Tibial artery (tissue), 4 donors: Measurements from ENCODE around the gene ADNP2.
A peak's percentile ranks its signal among the peaks of the same experiment; 100 is the strongest.

Source experiments
- DNase-seq, 2 donors: peaks; one replicate each; pipeline ENCODE4 v3.0.0-alpha.2; 2019
- H3K27ac ChIP-seq, 2 donors: fragments of 200-600 bp; sonication (generic) in 1 of 2; 1 replicate in 1 of 2; 2 replicates in 1 of 2; pipeline ENCODE4 v1.5.1; 2018 to 2019; ENCODE audit warnings: mild to moderate bottlenecking in 1 of 2
- H3K27me3 ChIP-seq, 2 donors: fragments of 200-600 bp; sonication (generic) in 1 of 2; one replicate each; pipeline versions ENCODE4 v1.5.1 to v1.6.0; 2016 to 2019
- H3K36me3 ChIP-seq, 3 donors: fragments of 200-600 bp; sonication (generic) in 2 of 3; one replicate each; pipeline ENCODE4 v1.5.1; 2016 to 2019; ENCODE audit warnings: mild to moderate bottlenecking in 2 of 3
- H3K4me1 ChIP-seq, 4 donors: fragments of 200-600 bp; sonication (generic) in 2 of 4; 1 replicate in 3 of 4; 2 replicates in 1 of 4; pipeline ENCODE4 v1.5.1; 2016 to 2019
- H3K4me3 ChIP-seq, 2 donors: fragments of 200-600 bp; sonication (generic) in 1 of 2; 1 replicate in 1 of 2; 2 replicates in 1 of 2; pipeline ENCODE4 v1.5.1; 2018 to 2019; ENCODE audit warnings: mild to moderate bottlenecking in 2 of 2
- H3K9me3 ChIP-seq, 3 donors: fragments of 200-600 bp; sonication (generic) in 1 of 3; one replicate each; pipeline ENCODE4 v1.5.1; 2016 to 2019
- intact Hi-C: fragments of 100-400 bp; cut with DNase I; formaldehyde crosslinking; loops from one replicate; pipeline ENCODE4 v1.15.0; 2023; ENCODE audit warnings: low total_unique reads
- TF ChIP-seq, protein P1 (sequence below), 2 experiments: fragments of 200-600 bp in 1 of 2; fragments of 450-650 bp in 1 of 2; IDR thresholded peaks; one replicate each; pipeline ENCODE4 v1.5.1; 2017 to 2019; ENCODE audit warnings: antibody characterized with exemption in 2 of 2, mild to moderate bottlenecking in 1 of 2, moderate library complexity in 1 of 2

The ADNP2 gene

DNA sequence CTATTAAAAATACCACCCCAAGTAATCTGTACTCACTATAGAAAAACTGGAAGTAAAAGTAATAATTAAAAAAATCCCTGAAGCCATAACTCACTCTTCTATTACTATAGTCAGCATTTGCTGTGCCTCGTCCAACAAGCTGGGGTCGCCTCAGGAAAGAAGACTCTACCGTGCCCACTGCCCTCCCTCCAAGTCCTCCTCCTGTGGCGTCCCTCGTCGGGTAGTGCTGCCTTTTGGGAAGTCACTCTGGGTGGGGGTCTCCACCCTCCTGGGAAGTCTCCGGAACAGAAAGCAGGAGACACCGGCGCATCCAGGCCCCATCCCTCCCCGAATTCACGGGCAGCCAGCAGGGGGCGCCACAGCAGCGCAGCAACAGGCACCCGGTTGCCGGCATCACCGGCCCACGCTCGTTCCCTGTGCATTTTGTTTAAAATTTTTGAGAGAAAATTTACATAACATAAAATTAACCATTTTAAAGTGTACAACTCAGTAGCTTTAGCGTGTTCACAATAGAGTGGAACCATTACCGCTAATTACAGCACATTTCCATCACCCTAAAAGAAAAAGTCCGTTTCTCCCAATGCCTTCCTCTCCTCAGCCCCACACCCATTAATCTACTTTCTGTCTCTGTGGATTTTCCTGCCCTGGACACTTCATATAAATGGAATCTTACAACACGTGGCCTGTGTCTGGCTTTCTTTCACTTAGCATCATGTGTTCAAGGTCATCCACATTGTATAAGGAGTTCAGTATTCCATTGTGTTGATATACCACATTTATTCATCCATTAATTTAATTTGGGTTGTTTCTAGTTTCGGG is 62.2 kb downstream of the ADNP2 start:
- intact Hi-C loops, result no loop called here
- no peaks in the 10 kb centered on the region for H3K27me3 ChIP-seq
- H3K36me3 ChIP-seq, result no peaks in the 10 kb centered on the region
- H3K4me1 ChIP-seq, result peaks cover 0 to 6% (median 0%) of the 10 kb centered on the region in 4 donors
- H3K4me3 ChIP-seq, result peak overlapping the region in 1 of 2 donors; percentile 34
- H3K9me3 ChIP-seq, result no peaks in the 10 kb centered on the region
- TF ChIP-seq, protein P1, sequence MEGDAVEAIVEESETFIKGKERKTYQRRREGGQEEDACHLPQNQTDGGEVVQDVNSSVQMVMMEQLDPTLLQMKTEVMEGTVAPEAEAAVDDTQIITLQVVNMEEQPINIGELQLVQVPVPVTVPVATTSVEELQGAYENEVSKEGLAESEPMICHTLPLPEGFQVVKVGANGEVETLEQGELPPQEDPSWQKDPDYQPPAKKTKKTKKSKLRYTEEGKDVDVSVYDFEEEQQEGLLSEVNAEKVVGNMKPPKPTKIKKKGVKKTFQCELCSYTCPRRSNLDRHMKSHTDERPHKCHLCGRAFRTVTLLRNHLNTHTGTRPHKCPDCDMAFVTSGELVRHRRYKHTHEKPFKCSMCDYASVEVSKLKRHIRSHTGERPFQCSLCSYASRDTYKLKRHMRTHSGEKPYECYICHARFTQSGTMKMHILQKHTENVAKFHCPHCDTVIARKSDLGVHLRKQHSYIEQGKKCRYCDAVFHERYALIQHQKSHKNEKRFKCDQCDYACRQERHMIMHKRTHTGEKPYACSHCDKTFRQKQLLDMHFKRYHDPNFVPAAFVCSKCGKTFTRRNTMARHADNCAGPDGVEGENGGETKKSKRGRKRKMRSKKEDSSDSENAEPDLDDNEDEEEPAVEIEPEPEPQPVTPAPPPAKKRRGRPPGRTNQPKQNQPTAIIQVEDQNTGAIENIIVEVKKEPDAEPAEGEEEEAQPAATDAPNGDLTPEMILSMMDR (IDR thresholded peaks at IDR 0.05), result peak; percentile 60 to 67
- no peak for DNase-seq
- H3K27ac ChIP-seq, result no peak overlapping the region

DNA sequence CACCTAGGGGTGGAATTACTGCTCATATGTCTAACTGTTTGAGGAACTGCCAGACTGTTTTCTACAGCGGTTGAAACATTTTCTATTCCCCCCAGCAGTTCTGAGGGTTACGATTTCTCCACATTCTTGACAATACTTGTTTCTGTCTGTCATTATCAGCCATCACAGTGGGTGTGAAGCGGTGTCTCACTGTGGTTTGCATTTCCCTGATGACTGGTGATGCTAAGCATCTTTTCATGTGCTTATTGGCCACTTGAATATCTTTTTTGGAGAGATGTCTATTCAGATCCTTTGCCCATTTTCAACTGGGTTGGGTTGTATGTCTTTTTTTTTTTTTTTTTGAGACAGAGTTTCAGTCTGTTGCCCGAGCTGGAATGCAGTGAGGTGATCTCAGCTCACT is 63.0 kb downstream of the ADNP2 start:
- intact Hi-C loops, result no loop called here

DNA sequence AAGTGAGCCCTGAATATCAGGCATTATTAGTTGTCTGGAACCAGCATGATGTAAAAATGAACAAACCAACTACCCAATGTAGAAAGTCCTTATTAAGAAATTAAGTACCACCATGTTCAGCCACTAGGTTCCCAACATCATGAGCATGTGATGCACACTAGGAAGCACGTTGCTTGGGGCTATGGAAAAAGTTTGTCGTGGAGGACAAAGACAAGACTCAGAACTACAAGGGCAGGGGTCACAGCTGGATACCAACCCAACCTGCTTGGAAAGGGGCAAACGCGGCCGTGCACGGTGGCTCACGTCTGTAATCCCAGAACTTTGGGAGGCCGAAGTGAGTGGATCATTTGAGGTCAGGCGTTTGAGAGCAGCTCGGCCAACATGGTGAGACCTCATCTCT is 64.0 kb downstream of the ADNP2 start:
- Histone ChIP-seq H3K4me1 (peaks cover 0 to 6% (median 0%) of the 10 kb centered on the region in 4 donors), H3K36me3 (no peaks in the 10 kb centered on the region), H3K9me3 (no peaks in the 10 kb centered on the region), H3K4me3 (no peak overlapping the region), H3K27ac (no peak overlapping the region), H3K27me3 (no peaks in the 10 kb centered on the region)
- TF ChIP-seq, protein P1 (IDR thresholded peaks at IDR 0.05), result no peak
- intact Hi-C loops, result no loop called here
- peak in 1 of 2 donors; percentile 49 for DNase-seq

More for the DNA sequence above, 63.0 kb downstream of the ADNP2 start:
- DNase-seq, result no peak
- Histone ChIP-seq H3K36me3 (no peaks in the 10 kb centered on the region), H3K4me1 (peaks cover 0 to 6% (median 0%) of the 10 kb centered on the region in 4 donors), H3K4me3 (no peak overlapping the region), H3K27me3 (no peaks in the 10 kb centered on the region), H3K9me3 (no peaks in the 10 kb centered on the region), H3K27ac (no peak overlapping the region)
- TF ChIP-seq, protein P1 (IDR thresholded peaks at IDR 0.05), result no peak

DNA sequence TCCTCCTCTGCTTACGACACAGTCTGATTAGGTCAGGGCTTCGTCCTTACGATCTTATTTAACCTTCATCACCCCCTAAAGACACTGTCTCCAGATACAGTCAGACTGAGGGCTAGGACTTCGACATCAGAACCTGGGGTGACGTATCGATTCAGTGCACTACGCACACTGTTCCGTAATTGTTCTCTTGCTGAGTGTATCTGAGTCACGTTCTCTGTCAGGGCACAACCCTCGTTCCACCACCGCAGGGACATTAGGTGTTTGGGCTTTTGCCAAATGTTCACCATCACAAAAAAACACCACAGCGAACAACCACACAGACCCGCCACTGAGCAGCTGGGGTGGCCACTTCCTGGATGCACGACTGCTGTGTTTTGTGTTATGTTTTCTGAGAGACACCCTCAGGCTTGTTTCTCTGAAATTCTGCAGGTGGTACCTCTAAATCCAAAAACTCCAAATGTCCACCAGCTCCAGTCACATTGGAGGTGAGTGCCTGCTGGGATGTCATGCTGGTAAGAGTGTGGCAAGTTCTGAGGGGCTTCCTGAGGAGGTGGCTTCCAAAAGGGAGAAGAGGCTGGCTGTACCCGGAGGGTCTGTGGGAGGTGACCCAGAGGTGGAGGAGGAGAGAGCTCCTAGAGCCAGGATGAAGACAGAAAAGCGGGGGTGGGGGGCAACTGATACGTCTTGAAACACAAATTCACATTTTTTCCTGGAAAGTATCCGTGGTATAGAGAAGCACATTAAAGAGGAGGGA is 66.6 kb downstream of the ADNP2 start:
- Histone ChIP-seq H3K27me3 (no peaks in the 10 kb centered on the region), H3K4me3 (no peak overlapping the region), H3K4me1 (peaks cover 0 to 6% (median 0%) of the 10 kb centered on the region in 4 donors), H3K36me3 (no peaks in the 10 kb centered on the region), H3K27ac (no peak overlapping the region), H3K9me3 (no peaks in the 10 kb centered on the region)
- TF ChIP-seq, protein P1 (IDR thresholded peaks at IDR 0.05), result no peak
- intact Hi-C loops, result no loop called here
- peak in 1 of 2 donors; percentile 51 for DNase-seq

DNA sequence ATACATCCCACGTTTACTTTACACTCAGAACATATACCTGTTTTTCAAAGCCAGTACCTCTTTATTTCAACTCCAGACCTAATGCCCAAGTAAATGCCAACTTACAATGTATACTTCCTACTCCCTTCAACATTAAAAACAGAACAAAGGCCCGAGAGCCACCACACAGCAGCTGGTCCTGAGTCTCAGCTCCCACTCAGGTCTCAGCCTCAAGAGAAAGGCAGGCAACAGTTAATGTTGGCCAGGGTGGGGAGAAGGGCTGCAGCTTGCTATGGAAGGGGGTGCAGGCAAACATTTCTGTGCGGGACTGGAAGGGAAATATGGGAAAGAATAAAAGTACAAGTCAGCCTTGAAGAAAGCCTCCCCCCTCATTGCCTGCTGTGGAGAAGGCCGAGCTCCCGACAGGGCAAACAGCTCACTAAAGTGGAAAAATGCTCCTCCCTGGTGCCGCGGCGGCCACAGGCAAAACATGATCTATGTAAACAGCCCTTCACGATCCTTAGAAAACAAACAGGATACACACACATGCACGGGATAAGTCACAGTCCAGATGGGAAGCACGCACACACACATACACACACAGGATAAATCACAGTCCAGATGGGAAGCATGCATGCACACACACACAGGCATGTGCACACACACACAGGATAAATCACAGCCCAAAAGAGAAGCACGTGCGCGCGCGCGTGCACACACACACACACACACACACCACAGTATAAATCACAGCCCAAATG is 67.4 kb downstream of the ADNP2 start:
- intact Hi-C loops, result no loop called here
- TF ChIP-seq, protein P1 (IDR thresholded peaks at IDR 0.05), result no peak
- no peaks in the 10 kb centered on the region for H3K9me3 ChIP-seq
- no peak for DNase-seq
- H3K36me3 ChIP-seq, result no peaks in the 10 kb centered on the region
- H3K4me3 ChIP-seq, result no peak overlapping the region
- no peak overlapping the region for H3K27ac ChIP-seq
- H3K27me3 ChIP-seq, result no peaks in the 10 kb centered on the region
- peaks cover 0 to under 1% (median 0%) of the 10 kb centered on the region in 4 donors for H3K4me1 ChIP-seq
